GM23338 (cell line): ENCODE results near the gene SNRPB2. TPM values are rescaled to one million over a fixed set of nuclear protein-coding genes. Genes with fewer than 3 reads are reported as not detected.

ENCODE experiments used
- CREB1 ChIP-seq: fragments of 250-450 bp; sonication (Bioruptor Pico); IDR thresholded peaks from 2 replicates; pipeline ENCODE4 v1.5.0; 2020; ENCODE audit warnings: low read depth, mild to moderate bottlenecking, moderate library complexity
- CTCF ChIP-seq, 2 experiments: fragments of 200-600 bp in 1 of 2; sonication (generic) in 1 of 2; conservative IDR thresholded peaks; 2 replicates each; pipeline versions ENCODE4 v1.5.1 to v1.6.1; 2016 to 2017; ENCODE audit warnings: antibody characterized with exemption in 2 of 2, low read depth in 2 of 2, mild to moderate bottlenecking in 2 of 2, moderate library complexity in 1 of 2
- EZH2phosphoT487 ChIP-seq: fragments of 200-600 bp; sonication (generic); IDR thresholded peaks from one replicate; pipeline ENCODE4 v1.8.1; 2018; ENCODE audit warnings: antibody characterized with exemption; ENCODE audit not compliant: unreplicated experiment
- JUNB ChIP-seq: IDR thresholded peaks from one replicate; pipeline ENCODE4 v1.6.1; 2016; ENCODE audit warnings: antibody characterized with exemption; ENCODE audit not compliant: unreplicated experiment
- REST ChIP-seq: IDR thresholded peaks from one replicate; pipeline ENCODE4 v1.6.1; 2018; ENCODE audit warnings: antibody characterized with exemption; ENCODE audit not compliant: unreplicated experiment
- ZNF114 ChIP-seq: fragments of 250-450 bp; sonication (Bioruptor Pico); IDR thresholded peaks from 2 replicates; pipeline ENCODE4 v1.5.0; 2020; ENCODE audit warnings: mild to moderate bottlenecking, moderate library complexity
- ZNF331 ChIP-seq: fragments of 250-450 bp; sonication (Bioruptor Pico); IDR thresholded peaks from 2 replicates; pipeline ENCODE4 v1.5.0; 2020; ENCODE audit warnings: low read depth, mild to moderate bottlenecking, moderate library complexity
- ZNF462 ChIP-seq: fragments of 250-450 bp; sonication (Bioruptor Pico); IDR thresholded peaks from 2 replicates; pipeline ENCODE4 v1.5.0; 2020; ENCODE audit warnings: mild to moderate bottlenecking, moderate library complexity
- polyA plus RNA-seq: library from polyadenylated mRNA; unstranded; fragments of >200 nt; fragmentation: Nextera tagmentation; extraction: Ambion mirVana; gene quantifications from 2 replicates; pipeline ENCODE4 v1.2.1, GENCODE V29; 2016
- total RNA-seq: library from RNA; depleted of rRNA; stranded (reverse); fragments of >200 nt; shearing (Covaris generic); gene quantifications from 2 replicates; pipeline ENCODE4 v1.2.3, GENCODE V29; 2014

SNRPB2 gene
- total and polyA plus RNA-seq, 2 experiments from 2014 or later: 94.9 to 377 TPM

- TF ChIP-seq ZNF462 (CRISPR knock-in tag): no peak
- TF ChIP-seq CTCF (conservative IDR thresholded peaks at IDR 0.05; ENCODE audit: low read depth in 2 of 2): no peak
- TF ChIP-seq REST: no peak
- TF ChIP-seq EZH2phosphoT487: no peak
- TF ChIP-seq ZNF331 (CRISPR knock-in tag): no peak
- no peak for TF ChIP-seq JUNB
- no peak for TF ChIP-seq CREB1 (CRISPR knock-in tag)
- TF ChIP-seq ZNF114 (CRISPR knock-in tag): no peak
Measured at GRCh38 chr20:16708602-16709001, 21.2 kb upstream of the SNRPB2 start (continued).
